A549 treated with AZD9567 at 1 μM for 4 hours (cell line): Measurements from ENCODE around the gene CYP2R1. TPM values are rescaled to one million over a fixed set of nuclear protein-coding genes. Genes with fewer than 3 reads are reported as not detected.

Experiments used
- total RNA-seq: library from RNA; stranded (reverse); fragments of 200-300 nt; extraction: Qiagen RNA extraction; gene quantifications from 5 replicates; pipeline ENCODE4 v1.2.3, GENCODE V29; 2022; ENCODE audit not compliant: insufficient read depth

Gene CYP2R1, protein sequence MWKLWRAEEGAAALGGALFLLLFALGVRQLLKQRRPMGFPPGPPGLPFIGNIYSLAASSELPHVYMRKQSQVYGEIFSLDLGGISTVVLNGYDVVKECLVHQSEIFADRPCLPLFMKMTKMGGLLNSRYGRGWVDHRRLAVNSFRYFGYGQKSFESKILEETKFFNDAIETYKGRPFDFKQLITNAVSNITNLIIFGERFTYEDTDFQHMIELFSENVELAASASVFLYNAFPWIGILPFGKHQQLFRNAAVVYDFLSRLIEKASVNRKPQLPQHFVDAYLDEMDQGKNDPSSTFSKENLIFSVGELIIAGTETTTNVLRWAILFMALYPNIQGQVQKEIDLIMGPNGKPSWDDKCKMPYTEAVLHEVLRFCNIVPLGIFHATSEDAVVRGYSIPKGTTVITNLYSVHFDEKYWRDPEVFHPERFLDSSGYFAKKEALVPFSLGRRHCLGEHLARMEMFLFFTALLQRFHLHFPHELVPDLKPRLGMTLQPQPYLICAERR
- 12.2 to 14.6 TPM (median 13.4 TPM) in 5 replicates for total RNA-seq

DNA sequence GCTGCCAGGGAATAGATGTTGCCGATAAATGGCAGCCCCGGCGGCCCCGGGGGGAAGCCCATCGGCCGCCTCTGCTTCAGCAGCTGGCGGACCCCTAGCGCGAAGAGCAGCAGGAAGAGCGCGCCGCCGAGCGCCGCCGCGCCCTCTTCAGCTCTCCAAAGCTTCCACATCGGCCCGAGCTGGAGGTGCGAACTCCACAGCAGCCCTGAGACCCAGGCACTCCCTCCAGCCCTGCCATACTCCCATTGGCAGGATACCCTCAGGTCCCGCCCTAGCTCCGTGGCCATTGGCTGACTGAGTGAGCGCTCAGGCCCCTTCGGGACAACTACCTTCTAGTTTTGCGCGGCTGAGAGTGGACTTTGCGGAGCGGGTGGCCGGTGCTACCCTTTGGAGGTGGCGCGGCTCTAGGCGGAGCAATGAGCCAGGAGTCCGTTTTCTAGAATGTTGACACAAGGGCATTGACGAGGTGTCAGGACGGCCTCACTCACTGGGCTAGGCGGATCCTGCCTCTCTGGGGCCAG is at the start of gene CYP2R1:
Gene CYP2R1, minus strand, starts transcription at position 196 of the 521 bp plus-strand sequence. Its CDS starts 26 bp downstream, at position 170.

Other genes starting within 250 kb of the CYP2R1 start
- 1.7 to 3.4 TPM (median 2.3 TPM) in 5 replicates for gene PDE3B, start 248.4 kb downstream of the CYP2R1 start, total RNA-seq
- 0.17 TPM in 1 of 5 replicates, not detected in the others for gene CALCA, start 80.1 kb upstream of the CYP2R1 start, total RNA-seq
- 0.07 to 0.20 TPM in 2 of 5 replicates, not detected in the others for gene CALCB, start 181.4 kb upstream of the CYP2R1 start, total RNA-seq
- not detected in 5 replicates for gene INSC, start 222.7 kb upstream of the CYP2R1 start, total RNA-seq